Pancreas (tissue), 10 donors: Measurements from ENCODE around the gene SKA3. TPM values are rescaled to one million over a fixed set of nuclear protein-coding genes. Genes with fewer than 3 reads are reported as not detected.
"Not testable (repeated sequence)": the region's sequence is repeated elsewhere in the genome, so short reads cannot be mapped to it uniquely, and the experiment has no call there.

Source experiments
- ATAC-seq, 4 donors: fragments of 200-7000 bp; cut with Tn5 transposase; one replicate each; pipeline versions ENCODE4 v1.8.0 to v1.9.1; 2020; ENCODE audit warnings: mild to moderate bottlenecking in 4 of 4, moderate library complexity in 4 of 4
- DNase-seq, 6 donors: peaks; one replicate each; pipeline ENCODE4 v3.0.0-alpha.2; 2020
- FAIRE-seq: peaks from 2 replicates; lab custom pipeline; 2012; peaks lifted over from hg19 to GRCh38; lab: Jason Lieb, UNC
- H3K27ac ChIP-seq, 4 donors: fragments of 200-600 bp; sonication (generic); 1 replicate in 3 of 4; 2 replicates in 1 of 4; pipeline versions ENCODE4 v1.5.0 to v1.8.0; 2020
- H3K27me3 ChIP-seq, 4 donors: fragments of 200-600 bp; one replicate each; pipeline ENCODE4 v1.8.0; 2021
- H3K36me3 ChIP-seq, 3 donors: fragments of 200-600 bp; sonication (generic) in 1 of 3; one replicate each; pipeline versions ENCODE4 v1.5.0 to v1.8.0; 2020 to 2021
- H3K4me1 ChIP-seq, 3 donors: fragments of 200-600 bp; one replicate each; pipeline ENCODE4 v1.8.0; 2021
- H3K4me3 ChIP-seq, 4 donors: fragments of 200-600 bp; sonication (generic) in 2 of 4; one replicate each; pipeline versions ENCODE4 v1.5.0 to v1.8.0; 2020 to 2021
- H3K9me3 ChIP-seq, 4 donors: fragments of 200-600 bp; one replicate each; pipeline ENCODE4 v1.8.0; 2021
- CTCF ChIP-seq, 4 donors: fragments of 200-600 bp; sonication (generic) in 3 of 4; IDR thresholded peaks; one replicate each; pipeline versions ENCODE4 v1.5.0 to v1.8.0; 2021; ENCODE audit warnings: antibody characterized with exemption in 4 of 4
- WGBS, 2 donors: extraction: QIAGEN DNeasy Blood & Tissue Kit; methylation state at CpG; one replicate each; pipeline ENCODE4 v1.1.7; 2013; 5-methylcytosine and 5-hydroxymethylcytosine counted together
- intact Hi-C, 3 donors: fragments of 100-400 bp; cut with DNase I; formaldehyde crosslinking; loops; one replicate each; pipeline versions ENCODE4 v1.11.1 to v1.14.2; 2022
- polyA plus RNA-seq, 2 donors: library from polyadenylated mRNA; stranded (reverse); fragments of 200-250 nt; gene quantifications; one replicate each; pipeline ENCODE4 v1.2.3, GENCODE V29; 2013
- total RNA-seq, 6 donors: library from RNA; stranded (reverse); fragmentation: NEBNext Ultra II Directional in 4 of 6; extraction: Animal tissue kit (Norgen Biotek cat#: 25700) in 4 of 6; gene quantifications; one replicate each; pipeline versions ENCODE4 v1.2.1 to v1.2.4, GENCODE V29; 2021 to 2023
- donor health status: healthy with polysubstance abuse.
- donor health status: DM: no; HTN: no; CAD: no; lungs with moderate emphysema.
- donor health status: DM: no; HTN: no; CAD: no.
- donor health status: control.
- donor health status: control.
- donor health status: Bipolar disorder and iron deficiency.
- donor health status: DM: yes; HTN: yes; CAD: no.
- donor health status: DM: no; HTN: no; CAD: no.
- donor health status: DM: no; HTN: no; CAD: no.
- donor health status: DM: yes; HTN: yes; CAD: no.

SKA3 gene
- total and polyA plus RNA-seq, 8 donors, result 0.11 to 1.2 (median 0.41) TPM; not detected in 1

- no peaks in the 10 kb centered on the region for H3K4me1 ChIP-seq
- H3K27me3 ChIP-seq, result no peaks in the 10 kb centered on the region
- WGBS, 2 donors, result 52 to 63% methylated on average over 7 of the region's 7 CpGs
- no peaks in the 10 kb centered on the region for H3K36me3 ChIP-seq
- intact Hi-C loops, result no loop called here
- no peak overlapping the region for H3K4me3 ChIP-seq
- no peak overlapping the region for H3K27ac ChIP-seq
- H3K9me3 ChIP-seq, result no peaks in the 10 kb centered on the region
- DNase-seq, result no peak
- no peak for TF ChIP-seq CTCF (IDR thresholded peaks at IDR 0.05)
- no peak for ATAC-seq
- FAIRE-seq, result no peak
Measured at GRCh38 chr13:21218351-21219035, 42.1 kb upstream of the SKA3 start.

- DNase-seq (no peak), FAIRE-seq (no peak), ATAC-seq (no peak)
- H3K27ac ChIP-seq, result no peak overlapping the region
- 11 to 16% methylated on average over 13 of the region's 13 CpGs for WGBS, 2 donors
- TF ChIP-seq CTCF (IDR thresholded peaks at IDR 0.05), result no peak
- H3K4me3 ChIP-seq, result no peak overlapping the region
- intact Hi-C loops, result no loop called here
- H3K27me3 ChIP-seq, result no peaks in the 10 kb centered on the region
- no peaks in the 10 kb centered on the region for H3K36me3 ChIP-seq
- no peaks in the 10 kb centered on the region for H3K9me3 ChIP-seq
- H3K4me1 ChIP-seq, result no peaks in the 10 kb centered on the region
Measured at GRCh38 chr13:21216332-21216731, 40.0 kb upstream of the SKA3 start.

- FAIRE-seq, H3K4me3 ChIP-seq: not testable (repeated sequence)
Measured at GRCh38 chr13:21215419-21215818, 39.1 kb upstream of the SKA3 start.

GRCh38 chr13:21212138-21212775 is 35.9 kb upstream of the SKA3 start:
- Histone ChIP-seq H3K27ac (no peak overlapping the region), H3K9me3 (no peaks in the 10 kb centered on the region), H3K27me3 (no peaks in the 10 kb centered on the region), H3K36me3 (no peaks in the 10 kb centered on the region), H3K4me1 (no peaks in the 10 kb centered on the region), H3K4me3 (no peak overlapping the region)
- no peak for ATAC-seq
- no peak for FAIRE-seq
- intact Hi-C loops, result no loop called here
- TF ChIP-seq CTCF (IDR thresholded peaks at IDR 0.05), result no peak
- no peak for DNase-seq
- WGBS, 2 donors, result 60 to 72% methylated on average over 7 of the region's 7 CpGs

More at GRCh38 chr13:21215419-21215818, 39.1 kb upstream of the SKA3 start:
- H3K27me3 ChIP-seq, ATAC-seq, DNase-seq, intact Hi-C loops, H3K4me1 ChIP-seq, H3K36me3 ChIP-seq, H3K9me3 ChIP-seq, H3K27ac ChIP-seq: not testable (repeated sequence)
- 73 to 79% methylated on average over 6 of the region's 6 CpGs for WGBS, 2 donors

GRCh38 chr13:21208652-21209154 is 32.4 kb upstream of the SKA3 start:
- FAIRE-seq, result no peak
- no peak overlapping the region for H3K4me3 ChIP-seq
- TF ChIP-seq CTCF (IDR thresholded peaks at IDR 0.05), result no peak
- no peaks in the 10 kb centered on the region for H3K9me3 ChIP-seq
- no peak for DNase-seq
- H3K27ac ChIP-seq, result no peak overlapping the region
- 61 to 73% methylated on average over 3 of the region's 3 CpGs for WGBS, 2 donors
- no peaks in the 10 kb centered on the region for H3K36me3 ChIP-seq
- no peaks in the 10 kb centered on the region for H3K4me1 ChIP-seq
- H3K27me3 ChIP-seq, result no peaks in the 10 kb centered on the region
- no peak for ATAC-seq
- intact Hi-C loops, result no loop called here
